Kidney epithelial cell (primary cell): Measurements from ENCODE around the gene ETV6. TPM values are rescaled to one million over a fixed set of nuclear protein-coding genes. Genes with fewer than 3 reads are reported as not detected.

Experiments used
- DNase-seq: peaks from one replicate; pipeline ENCODE4 v3.0.0-alpha.2; 2010; ENCODE audit warnings: low read depth
- H3K27me3 ChIP-seq: 2 replicates; pipeline ENCODE4 v1.6.0; 2011; ENCODE audit warnings: low read length; ENCODE audit not compliant: control insufficient read depth, insufficient read depth
- H3K36me3 ChIP-seq: 2 replicates; pipeline ENCODE4 v1.5.1; 2011; ENCODE audit warnings: low read length; ENCODE audit not compliant: control insufficient read depth, insufficient read depth
- H3K4me3 ChIP-seq: 2 replicates; pipeline ENCODE4 v1.5.1; 2011; ENCODE audit warnings: low read depth, mild to moderate bottlenecking, control low read depth, low read length
- CTCF ChIP-seq: IDR thresholded peaks from 2 replicates; pipeline ENCODE4 v1.5.1; 2011; ENCODE audit warnings: mild to moderate bottlenecking, moderate library complexity, low read length, control low read depth, inconsistent platforms; ENCODE audit not compliant: insufficient read depth, poor library complexity, severe bottlenecking
- total RNA-seq: library from RNA; depleted of rRNA; stranded (reverse); fragments of >200 nt; gene quantifications from 2 replicates; pipeline ENCODE4 v1.2.3, GENCODE V29; 2015

The ETV6 gene
- total RNA-seq, 1 donor from 2014 or later: 17.6 TPM

GRCh38 chr12:11729439-11730150, 80.1 kb downstream of the ETV6 start:
- no peak for TF ChIP-seq CTCF
- Histone ChIP-seq H3K36me3 (no peaks in the 10 kb centered on the region), H3K4me3 (no peak overlapping the region), H3K27me3 (no peaks in the 10 kb centered on the region)
- no peak for DNase-seq

GRCh38 chr12:11730299-11731041, 81.0 kb downstream of the ETV6 start:
- no peak for DNase-seq
- Histone ChIP-seq H3K4me3 (no peak overlapping the region), H3K27me3 (no peaks in the 10 kb centered on the region), H3K36me3 (no peaks in the 10 kb centered on the region)
- no peak for TF ChIP-seq CTCF

- no peaks in the 10 kb centered on the region for H3K27me3 ChIP-seq
- no peak for TF ChIP-seq CTCF
- no peak overlapping the region for H3K4me3 ChIP-seq
- no peaks in the 10 kb centered on the region for H3K36me3 ChIP-seq
- no peak for DNase-seq
These were observed 81.5 kb downstream of the ETV6 start for GRCh38 chr12:11731042-11731357.

GRCh38 chr12:11731455-11731854, 82.0 kb downstream of the ETV6 start:
- no peak for TF ChIP-seq CTCF
- Histone ChIP-seq H3K27me3 (no peaks in the 10 kb centered on the region), H3K36me3 (no peaks in the 10 kb centered on the region), H3K4me3 (no peak overlapping the region)
- no peak for DNase-seq

- Histone ChIP-seq H3K36me3 (no peaks in the 10 kb centered on the region), H3K4me3 (no peak overlapping the region), H3K27me3 (no peaks in the 10 kb centered on the region)
- no peak for DNase-seq
- no peak for TF ChIP-seq CTCF
These were observed 82.5 kb downstream of the ETV6 start for GRCh38 chr12:11732023-11732422.
